HG02798 (cell line): Measurements from ENCODE around the gene DXO.
"Not testable (repeated sequence)": the region's sequence is repeated elsewhere in the genome, so short reads cannot be mapped to it uniquely, and the experiment has no call there.

Source experiments
- ATAC-seq: cut with Tn5 transposase; IDR thresholded peaks from one replicate; pipeline ENCODE4 v1.9.1; 2021; ENCODE audit warnings: mild to moderate bottlenecking; ENCODE audit not compliant: unreplicated experiment, poor library complexity

Gene DXO

DNA sequence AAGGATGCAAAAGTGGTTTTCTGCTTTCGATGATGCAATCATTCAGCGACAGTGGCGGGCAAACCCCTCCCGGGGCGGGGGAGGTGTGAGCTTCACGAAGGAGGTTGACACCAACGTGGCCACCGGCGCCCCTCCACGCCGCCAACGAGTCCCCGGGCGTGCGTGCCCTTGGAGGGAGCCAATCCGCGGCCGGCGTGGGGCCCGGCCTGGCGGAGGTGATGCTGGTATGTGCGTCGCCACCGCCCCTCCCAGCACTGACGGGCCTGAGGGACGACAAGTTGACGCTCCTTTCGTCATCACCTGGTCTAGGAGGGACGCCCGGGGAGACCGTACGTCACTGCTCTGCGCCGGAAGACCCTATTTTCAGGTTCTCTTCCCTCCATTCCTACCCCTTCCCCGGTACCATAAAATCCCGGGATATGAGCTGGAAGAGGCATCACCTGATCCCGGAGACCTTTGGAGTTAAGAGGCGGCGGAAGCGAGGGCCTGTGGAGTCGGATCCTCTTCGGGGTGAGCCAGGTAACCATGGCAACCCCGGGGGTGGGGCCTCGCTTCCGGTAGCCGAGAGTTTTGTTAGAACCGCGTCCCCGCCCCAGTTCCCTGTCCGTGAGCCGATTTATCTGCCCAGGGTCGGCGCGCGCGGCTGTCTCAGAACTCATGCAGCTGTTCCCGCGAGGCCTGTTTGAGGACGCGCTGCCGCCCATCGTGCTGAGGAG, at the start of gene DXO:
Gene DXO, minus strand, starts transcription at position 146 of the 716 bp plus-strand sequence. CDS start 463 bp downstream, outside the sequence.
- ATAC-seq, result peak; percentile 92

DNA sequence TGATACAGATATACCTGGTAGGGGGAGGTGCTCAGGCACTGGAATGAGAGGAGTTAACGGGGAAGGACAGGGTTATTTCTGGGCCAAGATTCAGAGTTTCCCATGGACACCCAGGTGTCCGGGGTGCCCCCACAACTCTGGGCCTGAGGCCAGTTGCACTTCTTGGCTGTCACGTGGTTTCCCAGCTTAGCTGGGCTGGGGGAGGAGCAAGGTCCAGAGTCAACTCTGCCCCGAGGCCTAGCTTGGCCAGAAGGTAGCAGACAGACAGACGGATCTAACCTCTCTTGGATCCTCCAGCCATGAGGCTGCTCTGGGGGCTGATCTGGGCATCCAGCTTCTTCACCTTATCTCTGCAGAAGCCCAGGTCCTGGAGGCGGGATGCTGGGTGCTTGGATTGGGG, 42.6 kb upstream of the DXO start, which contains the start of gene C4B:
Gene C4B, plus strand, starts transcription at position 249 of the 400 bp plus-strand sequence. Its CDS starts 51 bp downstream, at position 300.
- not testable (repeated sequence) for ATAC-seq

DNA sequence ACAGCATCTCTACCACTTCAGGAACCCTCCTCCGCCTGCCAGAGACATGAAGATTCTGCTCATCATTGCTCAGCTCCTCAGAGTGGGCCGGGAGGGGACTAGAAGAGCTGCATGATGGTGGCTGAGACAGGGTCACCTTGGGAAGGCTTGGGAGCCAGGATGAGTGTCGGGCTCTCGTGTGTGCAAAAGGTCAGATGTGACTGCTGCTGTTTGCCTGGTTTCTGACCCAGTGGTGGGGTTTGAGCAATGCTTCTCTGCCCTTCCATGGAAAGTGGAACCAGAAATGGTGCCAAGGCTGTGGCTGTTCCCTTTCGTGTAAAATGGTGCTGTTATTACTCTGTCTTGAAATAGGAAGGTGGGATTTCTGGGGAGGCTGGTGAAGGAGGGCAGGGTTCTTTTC, 41.8 kb upstream of the DXO start:
- not testable (repeated sequence) for ATAC-seq

DNA sequence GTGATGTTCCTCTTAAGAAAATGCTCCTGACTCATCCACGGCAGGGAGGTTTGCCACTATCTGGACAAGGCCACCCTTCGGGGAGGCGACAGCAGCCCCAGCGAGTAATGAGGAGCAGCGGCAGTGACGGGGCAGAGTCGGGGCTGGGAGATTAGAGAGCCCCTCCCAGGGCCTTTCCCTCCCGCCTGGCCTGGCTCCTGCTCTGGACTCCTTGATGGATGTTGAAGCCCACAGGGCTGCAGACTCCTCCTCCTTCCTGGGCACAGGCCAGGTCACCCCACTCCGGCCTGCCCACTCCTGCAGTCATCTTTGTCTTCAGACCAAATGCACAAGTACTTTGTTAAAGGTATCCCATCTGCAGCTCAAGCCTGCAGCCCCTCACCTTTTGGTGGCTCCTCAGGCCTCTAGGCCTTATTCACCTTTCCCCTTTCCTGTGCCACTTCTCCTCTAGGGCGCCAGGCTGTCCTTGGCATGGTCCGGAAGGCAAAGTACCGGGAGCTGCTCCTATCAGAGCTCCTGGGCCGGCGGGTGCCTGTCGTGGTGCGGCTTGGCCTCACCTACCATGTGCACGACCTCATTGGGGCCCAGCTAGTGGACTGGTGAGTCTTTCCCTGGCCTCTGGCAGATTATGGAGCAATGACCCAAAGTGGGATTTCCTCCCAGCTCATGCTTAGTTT, 41.1 kb upstream of the DXO start:
- not testable (repeated sequence) for ATAC-seq

DNA sequence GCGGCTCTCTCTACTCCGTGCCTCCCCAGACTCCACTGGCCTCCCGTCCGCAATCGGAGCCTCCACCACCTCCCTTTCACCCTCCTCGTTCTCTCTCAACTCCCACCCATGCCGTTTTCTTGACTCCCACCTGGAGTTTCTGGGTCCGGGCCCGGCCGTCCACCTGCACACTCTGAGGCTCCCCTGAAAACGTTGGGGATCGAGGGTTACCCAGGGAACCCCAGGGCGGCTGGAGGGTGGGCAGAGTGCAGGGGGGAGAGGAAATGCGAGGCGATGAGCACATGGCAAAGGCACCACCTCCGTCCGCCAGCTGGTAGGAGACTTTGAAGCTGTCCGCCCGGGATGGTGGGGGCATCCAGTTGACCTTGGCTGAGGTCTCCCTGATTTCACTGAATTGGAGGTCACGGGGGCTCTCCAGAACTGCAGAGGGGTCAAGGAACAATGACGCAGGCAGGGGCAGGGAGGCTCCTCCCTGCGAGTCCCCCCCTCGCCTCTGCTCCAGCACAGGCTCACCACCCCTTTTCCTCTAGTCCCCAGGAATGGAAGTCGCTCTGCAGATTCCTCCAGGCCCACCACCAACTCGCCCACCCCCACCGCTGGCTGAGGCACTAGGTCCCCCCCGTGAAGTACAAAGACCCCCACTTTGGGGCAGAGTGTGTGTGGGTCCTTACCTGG, 39.1 kb upstream of the DXO start:
- not testable (repeated sequence) for ATAC-seq

DNA sequence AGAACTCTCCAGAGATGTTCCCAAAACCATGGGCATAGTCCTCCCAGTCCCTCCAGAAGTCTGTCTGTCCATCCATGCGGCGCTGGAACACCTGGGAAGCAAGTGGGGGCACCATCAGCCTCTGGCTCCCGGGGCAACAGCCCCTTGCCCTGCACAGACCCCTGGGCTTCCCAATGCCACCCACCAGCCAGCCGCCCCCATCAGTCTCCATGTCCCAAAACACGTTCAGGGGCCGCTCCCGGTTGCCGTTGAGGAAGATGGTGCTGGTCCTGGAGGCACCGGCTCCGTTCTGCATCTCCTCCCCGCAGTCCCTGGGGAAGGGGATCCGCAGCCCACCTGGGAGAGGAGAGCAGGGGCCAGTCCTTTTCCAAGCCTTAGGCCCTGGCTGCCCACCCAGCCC, 37.6 kb upstream of the DXO start:
- ATAC-seq, result not testable (repeated sequence)

DNA sequence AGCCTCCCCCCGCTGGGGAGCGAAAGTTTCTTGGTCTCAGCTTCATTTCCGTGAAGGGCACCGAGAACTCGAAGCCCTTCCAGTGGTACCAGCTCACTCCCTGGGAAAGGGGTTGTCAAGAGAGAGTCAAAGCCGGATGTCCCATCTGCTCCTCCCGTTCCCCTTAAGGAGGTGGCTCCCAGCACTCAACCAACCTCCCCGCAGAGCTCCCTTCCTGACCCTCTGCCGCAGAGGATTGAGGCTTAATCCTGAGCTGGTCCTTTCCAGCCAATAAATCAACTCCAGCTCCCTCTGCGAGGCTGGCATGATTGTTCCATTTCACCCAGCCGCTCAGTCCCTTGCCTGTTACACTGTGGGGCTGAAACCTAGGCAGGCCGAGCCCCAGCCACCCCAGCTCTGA, 36.7 kb upstream of the DXO start:
- ATAC-seq, result not testable (repeated sequence)

DNA sequence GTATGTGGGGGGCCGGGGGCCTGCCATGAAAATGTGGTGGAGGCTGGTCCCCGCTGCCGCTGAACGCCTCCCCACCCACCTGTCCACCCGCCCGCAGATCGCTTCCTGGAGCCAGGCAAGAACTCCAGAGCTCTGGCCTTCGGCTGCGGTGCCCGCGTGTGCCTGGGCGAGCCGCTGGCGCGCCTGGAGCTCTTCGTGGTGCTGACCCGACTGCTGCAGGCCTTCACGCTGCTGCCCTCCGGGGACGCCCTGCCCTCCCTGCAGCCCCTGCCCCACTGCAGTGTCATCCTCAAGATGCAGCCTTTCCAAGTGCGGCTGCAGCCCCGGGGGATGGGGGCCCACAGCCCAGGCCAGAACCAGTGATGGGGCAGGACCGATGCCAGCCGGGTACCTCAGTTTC, 36.1 kb upstream of the DXO start:
- not testable (repeated sequence) for ATAC-seq

DNA sequence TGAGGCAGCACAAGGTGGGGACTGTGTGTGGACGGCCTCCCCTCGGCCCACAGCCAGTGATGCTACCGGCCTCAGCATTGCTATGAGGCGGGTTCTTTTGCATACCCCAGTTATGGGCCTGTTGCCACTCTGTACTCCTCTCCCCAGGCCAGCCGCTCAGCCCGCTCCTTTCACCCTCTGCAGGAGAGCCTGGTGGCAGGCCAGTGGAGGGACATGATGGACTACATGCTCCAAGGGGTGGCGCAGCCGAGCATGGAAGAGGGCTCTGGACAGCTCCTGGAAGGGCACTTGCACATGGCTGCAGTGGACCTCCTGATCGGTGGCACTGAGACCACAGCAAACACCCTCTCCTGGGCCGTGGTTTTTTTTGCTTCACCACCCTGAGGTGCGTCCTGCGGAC, 35.1 kb upstream of the DXO start:
- not testable (repeated sequence) for ATAC-seq

DNA sequence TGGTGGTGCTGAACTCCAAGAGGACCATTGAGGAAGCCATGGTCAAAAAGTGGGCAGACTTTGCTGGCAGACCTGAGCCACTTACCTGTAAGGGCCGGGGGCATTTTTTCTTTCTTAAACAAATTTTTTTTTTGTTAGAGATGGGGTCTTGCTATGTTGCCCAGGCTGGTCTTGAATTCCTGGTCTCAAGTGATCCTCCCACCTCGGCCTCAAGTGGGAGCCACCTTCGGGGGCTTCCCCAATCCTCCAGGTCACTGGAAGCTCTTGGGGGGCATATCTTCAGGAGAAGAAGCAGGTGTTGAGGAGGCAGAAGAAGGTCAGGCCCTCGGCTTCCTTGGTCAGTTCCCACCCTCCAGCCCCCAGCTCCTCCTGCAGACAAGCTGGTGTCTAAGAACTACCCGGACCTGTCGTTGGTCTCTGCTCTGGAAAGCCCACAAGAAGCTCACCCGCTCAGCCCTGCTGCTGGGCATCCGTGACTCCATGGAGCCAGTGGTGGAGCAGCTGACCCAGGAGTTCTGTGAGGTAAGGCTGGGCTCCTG, 34.1 kb upstream of the DXO start:
- not testable (repeated sequence) for ATAC-seq

DNA sequence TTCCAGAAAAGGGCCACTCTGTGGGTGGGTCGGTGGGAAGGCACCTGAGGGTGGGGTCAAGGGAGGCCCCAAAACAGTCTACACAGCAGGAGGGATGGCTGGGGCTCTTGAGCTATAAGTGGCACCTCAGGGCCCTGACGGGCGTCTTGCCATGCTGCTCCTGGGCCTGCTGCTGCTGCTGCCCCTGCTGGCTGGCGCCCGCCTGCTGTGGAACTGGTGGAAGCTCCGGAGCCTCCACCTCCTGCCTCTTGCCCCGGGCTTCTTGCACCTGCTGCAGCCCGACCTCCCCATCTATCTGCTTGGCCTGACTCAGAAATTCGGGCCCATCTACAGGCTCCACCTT, 33.6 kb upstream of the DXO start:
- ATAC-seq, result not testable (repeated sequence)

DNA sequence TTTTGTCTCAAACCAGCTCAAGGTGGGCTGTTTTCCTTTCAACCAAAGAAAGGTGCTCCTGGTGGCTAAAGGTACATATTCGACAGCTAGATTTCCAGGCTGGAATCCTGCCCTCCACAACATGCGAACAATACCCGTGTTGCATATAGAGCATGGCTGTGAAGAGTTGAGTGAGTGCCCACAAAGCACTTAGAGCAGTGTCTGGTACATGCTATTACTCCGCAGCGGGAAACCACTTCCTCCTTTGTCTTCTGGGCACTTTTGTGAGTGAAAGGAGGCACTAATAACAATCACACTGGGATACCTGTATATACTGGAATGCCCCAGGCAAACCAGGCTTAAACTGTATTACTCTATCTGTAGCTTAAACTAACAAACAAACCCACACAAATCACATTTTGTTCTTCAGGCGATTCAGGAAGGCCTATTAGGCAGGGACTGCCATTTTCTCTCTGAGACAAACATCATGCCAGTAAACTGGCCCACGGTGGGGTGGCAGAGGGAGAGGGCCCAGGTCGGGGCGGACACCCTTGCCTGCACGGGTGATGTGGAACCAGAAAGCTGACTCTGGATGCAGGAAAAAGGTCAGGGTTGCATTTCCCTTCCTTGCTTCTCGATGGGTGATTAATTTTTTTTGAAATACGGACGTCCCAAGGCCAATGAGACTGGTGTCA, 33.1 kb upstream of the DXO start:
- not testable (repeated sequence) for ATAC-seq

DNA sequence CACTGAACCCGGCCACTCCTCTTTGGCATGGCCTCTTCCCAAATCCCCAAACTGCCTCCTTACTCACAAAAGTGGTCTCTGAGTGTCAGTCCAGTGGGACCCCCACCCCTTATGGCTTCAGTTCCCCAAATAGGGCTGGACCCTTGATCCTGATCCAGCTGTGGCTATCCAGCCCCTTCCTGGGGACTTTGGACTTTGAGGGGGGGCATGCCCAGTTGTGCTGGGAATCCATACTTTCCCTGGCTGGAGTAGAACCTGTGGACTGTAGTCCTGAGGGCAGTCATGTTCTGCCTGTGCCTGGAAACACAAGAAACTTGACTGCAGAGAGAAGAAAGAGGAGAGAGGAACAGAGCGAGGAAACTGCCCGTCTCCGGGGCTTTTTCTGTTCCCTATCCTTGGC, 32.5 kb upstream of the DXO start:
- not testable (repeated sequence) for ATAC-seq

DNA sequence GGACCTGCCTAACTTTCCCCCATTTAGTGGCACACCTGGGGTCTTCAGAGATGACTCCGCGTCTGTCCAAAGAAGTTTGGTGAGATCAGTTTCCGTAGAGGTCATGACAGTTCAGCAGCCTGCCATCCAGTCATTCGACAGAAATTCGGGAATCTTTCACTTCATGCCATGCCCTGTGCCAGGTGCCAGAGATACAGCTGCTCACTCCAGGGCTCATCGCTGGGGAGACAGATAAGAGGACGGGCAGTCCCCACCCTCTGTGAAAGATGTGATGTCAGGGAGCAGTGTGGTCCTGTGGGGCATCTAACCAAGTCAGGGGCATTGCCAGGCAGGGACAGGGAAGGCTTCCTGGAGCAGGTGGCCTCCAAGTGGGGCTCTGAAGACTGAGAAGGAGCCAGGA, 31.4 kb upstream of the DXO start:
- not testable (repeated sequence) for ATAC-seq

DNA sequence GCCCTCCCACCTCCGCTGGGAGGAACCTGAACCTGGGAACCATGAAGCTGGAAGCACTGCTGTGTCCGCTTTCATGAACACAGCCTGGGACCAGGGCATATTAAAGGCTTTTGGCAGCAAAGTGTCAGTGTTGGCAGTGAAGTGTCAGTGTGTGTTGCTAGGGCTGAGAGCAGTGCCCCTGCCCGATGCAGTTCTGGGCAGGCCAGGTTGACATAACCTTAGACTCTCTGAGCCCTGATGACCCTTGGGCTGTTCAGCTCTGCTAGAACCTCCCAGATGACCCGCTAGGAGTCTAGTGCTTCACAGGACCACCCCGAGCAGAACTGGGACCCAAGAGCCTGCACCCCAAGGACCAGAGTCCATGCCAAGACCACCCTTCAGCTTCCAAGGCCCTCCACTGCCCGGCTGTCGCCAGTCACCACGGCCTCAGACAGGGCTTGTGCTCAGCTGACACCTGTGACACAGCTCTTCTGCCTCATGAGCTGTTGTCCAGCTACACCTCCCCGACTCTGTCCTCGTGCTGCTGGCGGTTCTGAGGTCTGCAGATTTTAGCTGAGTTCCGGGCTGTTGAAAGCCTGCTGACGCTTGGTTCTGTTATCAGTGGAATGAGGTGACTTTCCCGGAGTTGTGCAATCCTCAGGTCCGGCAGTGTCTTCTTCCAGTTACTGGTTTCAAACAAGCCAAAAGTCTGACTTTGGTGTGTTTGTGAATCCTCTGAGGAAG, 30.8 kb upstream of the DXO start:
- not testable (repeated sequence) for ATAC-seq

DNA sequence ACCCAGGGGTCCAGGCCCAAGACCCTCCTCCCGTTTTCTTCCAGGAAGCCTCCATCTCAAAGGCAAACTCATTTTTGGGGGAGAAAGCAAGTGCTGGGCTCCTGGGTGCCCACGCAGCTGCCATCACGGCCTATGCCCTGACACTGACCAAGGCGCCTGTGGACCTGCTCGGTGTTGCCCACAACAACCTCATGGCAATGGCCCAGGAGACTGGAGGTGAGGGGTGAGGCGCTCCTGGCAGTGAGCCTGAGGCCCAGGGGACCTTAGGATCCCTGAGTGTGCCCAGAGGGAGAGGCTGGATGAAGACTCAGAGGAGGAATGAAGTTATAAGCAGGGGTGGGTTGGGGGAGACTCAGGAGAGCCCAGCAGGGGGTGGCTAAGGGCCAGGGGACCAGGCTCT, 24.4 kb upstream of the DXO start:
- ATAC-seq, result not testable (repeated sequence)

DNA sequence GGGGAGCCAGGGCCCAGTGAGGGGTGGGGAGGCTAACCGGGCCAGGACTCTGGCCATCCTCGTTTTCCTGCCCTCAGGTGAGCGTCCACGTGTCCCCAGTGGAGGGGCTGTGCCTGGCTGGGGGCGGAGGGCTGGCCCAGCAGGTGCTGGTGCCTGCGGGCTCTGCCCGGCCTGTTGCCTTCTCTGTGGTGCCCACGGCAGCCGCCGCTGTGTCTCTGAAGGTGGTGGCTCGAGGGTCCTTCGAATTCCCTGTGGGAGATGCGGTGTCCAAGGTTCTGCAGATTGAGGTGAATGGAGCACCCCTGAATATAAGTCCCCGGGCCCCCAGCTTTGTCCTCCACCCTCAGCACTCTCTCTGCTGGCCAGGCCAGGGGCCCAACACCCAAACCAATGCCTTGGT, 22.5 kb upstream of the DXO start:
- ATAC-seq, result not testable (repeated sequence)

DNA sequence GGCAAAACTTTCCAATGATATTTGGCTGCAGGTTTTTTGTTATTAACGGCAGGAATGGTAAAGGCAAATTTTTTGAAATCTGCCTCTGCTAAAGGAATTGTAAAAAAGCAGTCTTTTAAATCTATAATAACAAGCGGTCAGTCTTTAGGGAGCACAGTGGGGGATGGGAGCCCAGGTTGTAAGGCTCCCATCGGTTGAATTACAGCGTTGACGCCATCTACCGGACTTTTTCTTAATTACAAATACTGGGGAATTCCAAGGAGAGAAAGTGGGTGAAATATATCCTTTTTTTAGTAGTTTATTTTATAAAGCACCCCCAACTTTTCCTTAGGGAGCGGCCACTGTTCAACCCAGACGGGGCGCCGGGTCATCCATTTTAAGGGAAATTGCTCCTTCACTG, 17.4 kb upstream of the DXO start:
- ATAC-seq, result not testable (repeated sequence)

DNA sequence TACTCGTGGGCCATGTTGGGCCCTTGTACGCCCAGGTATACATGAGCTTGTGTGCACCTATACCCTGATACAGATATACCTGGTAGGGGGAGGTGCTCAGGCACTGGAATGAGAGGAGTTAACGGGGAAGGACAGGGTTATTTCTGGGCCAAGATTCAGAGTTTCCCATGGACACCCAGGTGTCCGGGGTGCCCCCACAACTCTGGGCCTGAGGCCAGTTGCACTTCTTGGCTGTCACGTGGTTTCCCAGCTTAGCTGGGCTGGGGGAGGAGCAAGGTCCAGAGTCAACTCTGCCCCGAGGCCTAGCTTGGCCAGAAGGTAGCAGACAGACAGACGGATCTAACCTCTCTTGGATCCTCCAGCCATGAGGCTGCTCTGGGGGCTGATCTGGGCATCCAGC, 9.8 kb upstream of the DXO start, which contains the start of gene C4A:
Gene C4A, plus strand, starts transcription at position 314 of the 400 bp plus-strand sequence. Its CDS starts 51 bp downstream, at position 365.
- not testable (repeated sequence) for ATAC-seq

DNA sequence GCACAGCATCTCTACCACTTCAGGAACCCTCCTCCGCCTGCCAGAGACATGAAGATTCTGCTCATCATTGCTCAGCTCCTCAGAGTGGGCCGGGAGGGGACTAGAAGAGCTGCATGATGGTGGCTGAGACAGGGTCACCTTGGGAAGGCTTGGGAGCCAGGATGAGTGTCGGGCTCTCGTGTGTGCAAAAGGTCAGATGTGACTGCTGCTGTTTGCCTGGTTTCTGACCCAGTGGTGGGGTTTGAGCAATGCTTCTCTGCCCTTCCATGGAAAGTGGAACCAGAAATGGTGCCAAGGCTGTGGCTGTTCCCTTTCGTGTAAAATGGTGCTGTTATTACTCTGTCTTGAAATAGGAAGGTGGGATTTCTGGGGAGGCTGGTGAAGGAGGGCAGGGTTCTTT, 9.1 kb upstream of the DXO start:
- ATAC-seq, result not testable (repeated sequence)
